SJCRH30 (cell line): ENCODE measurements around the gene RRP12. TPM values are rescaled to one million over a fixed set of nuclear protein-coding genes. Genes with fewer than 3 reads are reported as not detected.
"Not testable (repeated sequence)": the region's sequence is repeated elsewhere in the genome, so short reads cannot be mapped to it uniquely, and the experiment has no call there.

Experiments used
- DNase-seq, 2 experiments: peaks; one replicate each; pipeline ENCODE4 v3.0.0-alpha.2; 2015 to 2020
- H3K27ac ChIP-seq: fragments of 250-450 bp; sonication (Bioruptor Pico); 2 replicates; pipeline ENCODE4 v1.5.1; 2020; ENCODE audit warnings: mild to moderate bottlenecking, moderate library complexity
- H3K27me3 ChIP-seq: fragments of 250-450 bp; sonication (Bioruptor Pico); 2 replicates; pipeline ENCODE4 v1.5.1; 2020; ENCODE audit warnings: mild to moderate bottlenecking, moderate library complexity
- H3K36me3 ChIP-seq: fragments of 250-450 bp; sonication (Bioruptor Pico); 2 replicates; pipeline ENCODE4 v1.5.1; 2020; ENCODE audit warnings: mild to moderate bottlenecking, moderate library complexity
- H3K4me1 ChIP-seq: fragments of 250-450 bp; sonication (Bioruptor Pico); 2 replicates; pipeline ENCODE4 v1.5.1; 2020; ENCODE audit warnings: mild to moderate bottlenecking, moderate library complexity
- H3K4me3 ChIP-seq: fragments of 250-450 bp; sonication (Bioruptor Pico); 2 replicates; pipeline ENCODE4 v1.5.1; 2020; ENCODE audit warnings: mild to moderate bottlenecking, moderate library complexity
- H3K9me3 ChIP-seq: fragments of 250-450 bp; sonication (Bioruptor Pico); replicated peaks from 2 replicates; pipeline ENCODE4 v1.5.1; 2020; ENCODE audit warnings: mild to moderate bottlenecking, moderate library complexity
- total RNA-seq: library from RNA; depleted of rRNA; stranded (reverse); fragments of >200 nt; shearing (Covaris generic); gene quantifications from 2 replicates; pipeline ENCODE4 v1.2.3, GENCODE V29; 2014

Gene RRP12
- total RNA-seq, 1 experiment from 2014 or later: 26.8 TPM

- Histone ChIP-seq H3K9me3 (no peaks in the 10 kb centered on the region), H3K4me1 (peaks cover 7% of the 10 kb centered on the region; the same call in 1 of the 2 replicates), H3K36me3 (peaks cover 31% of the 10 kb centered on the region), H3K4me3 (peak within 1 kb of the TSS; percentile 90), H3K27ac (peak within 1 kb of the TSS; percentile 87), H3K27me3 (no peaks in the 10 kb centered on the region)
- DNase-seq: peak; percentile 94 to 97
Measured at GRCh38 chr10:97425964-97426775, 25.0 kb upstream of the RRP12 start, which contains the start of gene PGAM1. TSS of gene PGAM1 (plus strand) at chr10:97426191. CDS start at chr10:97426308, 117 bp downstream.

GRCh38 chr10:97423757-97424098 lies 22.6 kb upstream of the RRP12 start:
- H3K27me3 ChIP-seq, H3K4me3 ChIP-seq, H3K9me3 ChIP-seq, H3K4me1 ChIP-seq, DNase-seq, H3K27ac ChIP-seq: not testable (repeated sequence)
- H3K36me3 ChIP-seq: peaks cover 10% of the 10 kb centered on the region

GRCh38 chr10:97416565-97416964 lies 15.4 kb upstream of the RRP12 start:
- no peak for DNase-seq
- no peak overlapping the region for H3K4me3 ChIP-seq
- H3K4me1 ChIP-seq: no peaks in the 10 kb centered on the region
- H3K36me3 ChIP-seq: no peaks in the 10 kb centered on the region
- no peaks in the 10 kb centered on the region for H3K9me3 ChIP-seq
- H3K27ac ChIP-seq: no peak overlapping the region
- H3K27me3 ChIP-seq: no peaks in the 10 kb centered on the region

- Histone ChIP-seq H3K4me1 (no peaks in the 10 kb centered on the region), H3K9me3 (no peaks in the 10 kb centered on the region), H3K4me3 (no peak overlapping the region), H3K27me3 (no peaks in the 10 kb centered on the region), H3K27ac (no peak overlapping the region), H3K36me3 (no peaks in the 10 kb centered on the region)
- no peak for DNase-seq
Measured at GRCh38 chr10:97412891-97413304, 11.8 kb upstream of the RRP12 start.

- H3K4me3 ChIP-seq: no peak overlapping the region
- no peak overlapping the region for H3K27ac ChIP-seq
- H3K27me3 ChIP-seq: no peaks in the 10 kb centered on the region
- H3K4me1 ChIP-seq: peaks cover 14% of the 10 kb centered on the region
- no peaks in the 10 kb centered on the region for H3K9me3 ChIP-seq
- H3K36me3 ChIP-seq: no peaks in the 10 kb centered on the region
- no peak for DNase-seq
Measured at GRCh38 chr10:97411406-97411805, 10.3 kb upstream of the RRP12 start.

GRCh38 chr10:97408496-97408992 lies 7.4 kb upstream of the RRP12 start:
- Histone ChIP-seq H3K4me1 (peaks cover 14% of the 10 kb centered on the region), H3K36me3 (no peaks in the 10 kb centered on the region), H3K9me3 (no peaks in the 10 kb centered on the region), H3K27me3 (no peaks in the 10 kb centered on the region), H3K27ac (no peak overlapping the region), H3K4me3 (no peak overlapping the region)
- peak; percentile 38 to 54 for DNase-seq

- no peaks in the 10 kb centered on the region for H3K27me3 ChIP-seq
- H3K9me3 ChIP-seq: no peaks in the 10 kb centered on the region
- H3K27ac ChIP-seq: no peak overlapping the region
- H3K4me1 ChIP-seq: peaks cover 14% of the 10 kb centered on the region
- H3K36me3 ChIP-seq: no peaks in the 10 kb centered on the region
- H3K4me3 ChIP-seq: no peak overlapping the region
- DNase-seq: no peak
Measured at GRCh38 chr10:97407952-97408248, 6.8 kb upstream of the RRP12 start.

GRCh38 chr10:97407211-97407951 lies 6.2 kb upstream of the RRP12 start:
- H3K4me1 ChIP-seq: peaks cover 14% of the 10 kb centered on the region
- no peak overlapping the region for H3K4me3 ChIP-seq
- H3K9me3 ChIP-seq: no peaks in the 10 kb centered on the region
- H3K27ac ChIP-seq: no peak overlapping the region
- H3K27me3 ChIP-seq: no peaks in the 10 kb centered on the region
- H3K36me3 ChIP-seq: no peaks in the 10 kb centered on the region
- peak; percentile 73 to 88 for DNase-seq

GRCh38 chr10:97406483-97406882 lies 5.3 kb upstream of the RRP12 start:
- not testable (repeated sequence) for H3K36me3 ChIP-seq, DNase-seq, H3K27ac ChIP-seq, H3K9me3 ChIP-seq, H3K27me3 ChIP-seq, H3K4me3 ChIP-seq
- H3K4me1 ChIP-seq: peaks cover 14% of the 10 kb centered on the region

GRCh38 chr10:97406064-97406463 lies 4.9 kb upstream of the RRP12 start:
- H3K4me3 ChIP-seq: no peak overlapping the region
- H3K36me3 ChIP-seq: no peaks in the 10 kb centered on the region
- H3K9me3 ChIP-seq: no peaks in the 10 kb centered on the region
- DNase-seq: no peak
- H3K27ac ChIP-seq: no peak overlapping the region
- H3K27me3 ChIP-seq: no peaks in the 10 kb centered on the region
- peaks cover 14% of the 10 kb centered on the region for H3K4me1 ChIP-seq

- no peak for DNase-seq
- Histone ChIP-seq H3K9me3 (no peaks in the 10 kb centered on the region), H3K27ac (no peak overlapping the region), H3K27me3 (no peaks in the 10 kb centered on the region), H3K4me1 (peaks cover 16% of the 10 kb centered on the region), H3K4me3 (no peak overlapping the region), H3K36me3 (no peaks in the 10 kb centered on the region)
Measured at GRCh38 chr10:97404044-97404443, 2.9 kb upstream of the RRP12 start.

GRCh38 chr10:97401455-97401919 lies 347 bp upstream of the RRP12 start:
- Histone ChIP-seq H3K9me3 (no peaks in the 10 kb centered on the region), H3K36me3 (peaks cover 18% of the 10 kb centered on the region), H3K27me3 (no peaks in the 10 kb centered on the region), H3K4me3 (peak overlapping the region; percentile 82), H3K4me1 (peaks cover 3% of the 10 kb centered on the region), H3K27ac (no peak overlapping the region; the same call in 1 of the 2 replicates)
- no peak for DNase-seq

- Histone ChIP-seq H3K27me3 (no peaks in the 10 kb centered on the region), H3K4me1 (0 out of 2 replicates have a peak, but pooled peaks cover 2% of the 10 kb centered on the region), H3K9me3 (no peaks in the 10 kb centered on the region), H3K36me3 (peaks cover 23% of the 10 kb centered on the region), H3K27ac (peak overlapping the region; percentile 49), H3K4me3 (peak overlapping the region; percentile 82)
- DNase-seq: peak; percentile 81 to 84
Measured at GRCh38 chr10:97399843-97400545, 1.1 kb downstream of the RRP12 start.

GRCh38 chr10:97396056-97396455 lies 5.1 kb downstream of the RRP12 start:
- no peak overlapping the region for H3K27ac ChIP-seq
- no peaks in the 10 kb centered on the region for H3K9me3 ChIP-seq
- H3K4me1 ChIP-seq: 0 out of 2 replicates have a peak, but pooled peaks cover 2% of the 10 kb centered on the region
- peaks cover 38% of the 10 kb centered on the region for H3K36me3 ChIP-seq
- H3K4me3 ChIP-seq: no peak overlapping the region
- DNase-seq: no peak
- no peaks in the 10 kb centered on the region for H3K27me3 ChIP-seq
